Esophagus muscularis mucosa (tissue), 4 donors: ENCODE results near the gene ZNF91. TPM values are rescaled to one million over a fixed set of nuclear protein-coding genes. Genes with fewer than 3 reads are reported as not detected.

Experiments used
- DNase-seq: peaks from one replicate; pipeline ENCODE4 v3.0.0-alpha.2; 2017; ENCODE audit errors: extremely low spot score
- H3K27ac ChIP-seq, 4 donors: fragments of 200-600 bp; sonication (generic); replicated peaks in 1 of 4; 1 replicate in 3 of 4; 2 replicates in 1 of 4; pipeline ENCODE4 v1.5.1; 2016 to 2019; ENCODE audit warnings: mild to moderate bottlenecking in 1 of 4
- H3K27me3 ChIP-seq, 4 donors: fragments of 200-600 bp; sonication (generic); one replicate each; pipeline versions ENCODE4 v1.5.1 to v1.6.0; 2016 to 2019
- H3K36me3 ChIP-seq, 4 donors: fragments of 200-600 bp; sonication (generic); one replicate each; pipeline ENCODE4 v1.5.1; 2016 to 2019
- H3K4me1 ChIP-seq, 4 donors: fragments of 200-600 bp; sonication (generic); one replicate each; pipeline ENCODE4 v1.5.1; 2016 to 2019
- H3K4me3 ChIP-seq, 4 donors: fragments of 200-600 bp; sonication (generic); 1 replicate in 2 of 4; 2 replicates in 2 of 4; pipeline ENCODE4 v1.5.1; 2016 to 2019; ENCODE audit warnings: mild to moderate bottlenecking in 4 of 4, moderate library complexity in 1 of 4
- H3K9me3 ChIP-seq, 4 donors: fragments of 200-600 bp; sonication (generic); 1 replicate in 3 of 4; 2 replicates in 1 of 4; pipeline ENCODE4 v1.5.1; 2016 to 2019
- EP300 ChIP-seq: sonication (generic); formaldehyde crosslinking; IDR thresholded peaks from one replicate; pipeline ENCODE4 v1.6.1; 2017; ENCODE audit warnings: antibody characterized with exemption
- POLR2A ChIP-seq: fragments of 450-650 bp; IDR thresholded peaks from one replicate; pipeline ENCODE4 v1.6.1; 2017; ENCODE audit warnings: antibody characterized with exemption, moderate library complexity, mild to moderate bottlenecking, low read depth
- POLR2AphosphoS5 ChIP-seq, 2 donors: sonication (generic); formaldehyde crosslinking; IDR thresholded peaks; one replicate each; pipeline ENCODE4 v1.6.1; 2017; ENCODE audit warnings: antibody characterized with exemption in 2 of 2
- WGBS: methylation state at CpG from one replicate; pipeline ENCODE4 v1.1.5; 2018; 5-methylcytosine and 5-hydroxymethylcytosine counted together
- intact Hi-C: fragments of 100-400 bp; cut with DNase I; formaldehyde crosslinking; loops from one replicate; pipeline ENCODE4 v1.15.1; 2023
- total RNA-seq, 4 donors: library from RNA; depleted of rRNA; stranded (reverse); fragments of >200 nt; gene quantifications; one replicate each; pipeline versions ENCODE4 v1.1.0 to v1.2.1, GENCODE V29; 2016
- TF ChIP-seq, protein P1 (sequence below), 3 experiments: fragments of 200-600 bp in 2 of 3; fragments of 450-650 bp in 1 of 3; sonication (generic) in 2 of 3; IDR thresholded peaks; one replicate each; pipeline ENCODE4 v1.5.1; 2017 to 2019; ENCODE audit warnings: antibody characterized with exemption in 3 of 3, mild to moderate bottlenecking in 2 of 3, moderate library complexity in 1 of 3

The ZNF91 gene
- total RNA-seq, result 10 to 100 TPM; 25.5 to 34.1 (median 30.4) TPM

DNA sequence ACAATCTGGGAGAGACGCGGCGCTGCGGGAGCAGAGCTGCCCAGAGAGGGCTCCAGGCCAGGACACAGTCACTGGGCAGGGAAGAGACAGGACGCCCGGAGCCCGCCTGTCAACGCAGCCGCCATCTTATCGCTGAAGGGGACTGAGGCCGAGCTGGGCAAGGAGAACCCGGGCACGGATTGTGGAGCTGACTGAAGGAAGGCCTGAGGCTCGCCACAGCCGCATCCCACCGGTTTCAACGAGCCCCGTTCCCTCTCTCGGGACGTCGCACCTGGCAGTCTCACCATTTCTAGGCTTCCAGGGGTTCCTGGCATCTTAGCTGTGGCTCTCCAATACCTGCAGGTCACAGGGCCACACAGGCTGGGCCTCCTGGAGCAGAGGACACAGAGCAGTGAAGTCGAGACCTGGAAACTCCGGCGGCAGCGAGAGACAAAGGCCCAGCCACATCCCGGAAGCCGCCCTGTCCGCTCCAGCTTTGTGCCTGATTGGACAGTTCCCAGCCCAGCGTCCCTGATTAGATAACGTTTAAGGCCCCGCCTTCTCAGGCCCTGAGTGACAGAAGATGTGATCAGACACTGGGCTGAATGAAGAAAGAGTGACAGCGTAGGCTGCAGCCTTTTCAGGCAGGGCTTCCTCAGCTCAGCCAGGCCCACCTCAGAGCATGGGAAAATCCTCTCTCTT, at the start of gene ZNF91:
Gene ZNF91, minus strand, starts transcription at position 431 of the 681 bp plus-strand sequence. Its CDS starts 117 bp downstream, at position 314.
- H3K36me3 ChIP-seq, result no peaks in the 10 kb centered on the region
- peak within 1 kb of the TSS; percentile 92 to 96 (median 93) for H3K27ac ChIP-seq
- WGBS, result 2% methylated on average over 23 of the region's 32 CpGs
- intact Hi-C loops, result loop anchor here (10.0 kb wide), 1 partner anchor 120 kb away; no protein-coding TSS in a partner anchor
- peaks cover 33 to 49% (median 48%) of the 10 kb centered on the region in 4 donors for H3K4me1 ChIP-seq
- H3K27me3 ChIP-seq, result no peaks in the 10 kb centered on the region
- TF ChIP-seq POLR2A, result peak; percentile 71
- TF ChIP-seq EP300, result no peak
- TF ChIP-seq POLR2AphosphoS5 (IDR thresholded peaks at IDR 0.05), result peak; percentile 91 to 93
- no peaks in the 10 kb centered on the region for H3K9me3 ChIP-seq
- peak; percentile 99 for DNase-seq
- peak within 1 kb of the TSS; percentile 73 to 85 (median 80) for H3K4me3 ChIP-seq

DNA sequence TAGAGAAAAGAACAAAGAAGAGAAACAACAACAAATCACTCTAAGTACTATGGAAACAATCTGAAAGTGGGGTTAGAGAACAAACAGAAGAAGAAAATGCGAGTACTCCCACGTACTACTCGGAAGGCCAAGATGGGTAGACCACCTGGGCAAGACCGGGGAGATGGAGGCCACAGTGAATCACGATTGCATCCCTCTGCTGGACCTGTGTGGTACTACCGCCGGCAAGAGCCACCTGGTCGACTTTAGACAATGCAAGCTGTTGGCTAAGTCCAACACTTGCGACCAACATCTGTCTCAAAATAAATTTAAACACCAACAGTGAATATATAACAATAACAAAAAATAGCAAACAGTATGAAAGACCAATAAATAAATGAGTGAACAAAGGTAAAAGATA, 45.5 kb upstream of the ZNF91 start:
- peak; percentile 34 for DNase-seq
- intact Hi-C loops, result no loop called here
- H3K36me3 ChIP-seq, result no peaks in the 10 kb centered on the region
- 68% methylated on average over 9 of the region's 9 CpGs for WGBS
- H3K4me3 ChIP-seq, result no peak overlapping the region
- TF ChIP-seq, protein P1, sequence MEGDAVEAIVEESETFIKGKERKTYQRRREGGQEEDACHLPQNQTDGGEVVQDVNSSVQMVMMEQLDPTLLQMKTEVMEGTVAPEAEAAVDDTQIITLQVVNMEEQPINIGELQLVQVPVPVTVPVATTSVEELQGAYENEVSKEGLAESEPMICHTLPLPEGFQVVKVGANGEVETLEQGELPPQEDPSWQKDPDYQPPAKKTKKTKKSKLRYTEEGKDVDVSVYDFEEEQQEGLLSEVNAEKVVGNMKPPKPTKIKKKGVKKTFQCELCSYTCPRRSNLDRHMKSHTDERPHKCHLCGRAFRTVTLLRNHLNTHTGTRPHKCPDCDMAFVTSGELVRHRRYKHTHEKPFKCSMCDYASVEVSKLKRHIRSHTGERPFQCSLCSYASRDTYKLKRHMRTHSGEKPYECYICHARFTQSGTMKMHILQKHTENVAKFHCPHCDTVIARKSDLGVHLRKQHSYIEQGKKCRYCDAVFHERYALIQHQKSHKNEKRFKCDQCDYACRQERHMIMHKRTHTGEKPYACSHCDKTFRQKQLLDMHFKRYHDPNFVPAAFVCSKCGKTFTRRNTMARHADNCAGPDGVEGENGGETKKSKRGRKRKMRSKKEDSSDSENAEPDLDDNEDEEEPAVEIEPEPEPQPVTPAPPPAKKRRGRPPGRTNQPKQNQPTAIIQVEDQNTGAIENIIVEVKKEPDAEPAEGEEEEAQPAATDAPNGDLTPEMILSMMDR (IDR thresholded peaks at IDR 0.05), result peak in 1 of 3 experiments; percentile 43
- TF ChIP-seq POLR2AphosphoS5 (IDR thresholded peaks at IDR 0.05), result no peak
- H3K9me3 ChIP-seq, result peaks cover 0 to 9% (median 6%) of the 10 kb centered on the region in 4 donors
- H3K27me3 ChIP-seq, result no peaks in the 10 kb centered on the region
- no peak overlapping the region for H3K27ac ChIP-seq
- H3K4me1 ChIP-seq, result no peaks in the 10 kb centered on the region

DNA sequence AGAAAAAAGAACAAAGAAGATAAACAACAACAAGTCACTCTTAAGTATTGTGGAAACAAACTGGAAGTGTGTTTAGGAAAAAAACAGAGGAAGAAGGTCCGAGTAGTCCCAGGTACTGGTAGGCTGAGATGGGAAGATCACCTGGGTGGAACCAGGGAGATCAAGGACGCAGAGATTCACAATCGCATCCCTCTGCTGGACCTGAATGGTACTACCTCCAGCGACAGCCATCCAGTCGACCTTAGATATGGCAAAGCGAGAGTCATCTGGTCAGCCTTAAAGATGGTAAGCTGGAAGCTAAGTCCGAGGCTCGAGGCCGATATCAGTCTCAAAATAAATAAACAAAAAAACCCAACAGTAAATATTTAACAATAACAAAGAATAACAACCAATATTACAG, 44.9 kb upstream of the ZNF91 start:
- peaks cover 0 to 14% (median 8%) of the 10 kb centered on the region in 4 donors for H3K9me3 ChIP-seq
- H3K4me3 ChIP-seq, result no peak overlapping the region
- no peak for TF ChIP-seq POLR2A
- TF ChIP-seq EP300, result no peak
- DNase-seq, result peak; percentile 78
- intact Hi-C loops, result no loop called here
- no peaks in the 10 kb centered on the region for H3K36me3 ChIP-seq
- H3K4me1 ChIP-seq, result no peaks in the 10 kb centered on the region
- H3K27me3 ChIP-seq, result no peaks in the 10 kb centered on the region
- no peak overlapping the region for H3K27ac ChIP-seq
- WGBS, result 83% methylated on average over 9 of the region's 9 CpGs

DNA sequence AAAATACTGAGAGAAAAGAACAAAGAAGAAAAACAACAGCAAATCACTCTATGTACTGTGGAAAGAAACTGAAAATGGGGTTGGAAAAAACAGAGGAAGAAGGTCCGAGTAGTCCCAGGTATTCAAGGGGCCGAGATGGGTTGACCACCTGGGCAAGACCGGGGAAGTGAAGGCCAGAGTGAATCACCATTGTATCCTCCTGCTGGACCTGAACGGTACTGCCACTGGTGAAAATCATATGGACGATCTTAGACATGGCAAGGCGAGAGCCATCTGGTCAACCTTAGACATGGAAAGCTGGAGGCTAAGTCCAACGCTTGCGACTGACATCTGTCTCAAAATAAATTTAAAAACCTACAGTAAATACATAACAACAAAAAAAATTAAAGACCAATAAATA, 44.4 kb upstream of the ZNF91 start:
- 91% methylated on average over 8 of the region's 8 CpGs for WGBS
- Histone ChIP-seq H3K27ac (no peak overlapping the region), H3K9me3 (peaks cover 0 to 14% (median 8%) of the 10 kb centered on the region in 4 donors), H3K27me3 (no peaks in the 10 kb centered on the region), H3K4me1 (no peaks in the 10 kb centered on the region), H3K4me3 (no peak overlapping the region), H3K36me3 (no peaks in the 10 kb centered on the region)
- intact Hi-C loops, result no loop called here
- DNase-seq, result peak; percentile 77
- no peak for TF ChIP-seq POLR2A
- TF ChIP-seq, protein P1 (IDR thresholded peaks at IDR 0.05), result peak in 1 of 3 experiments; percentile 22

DNA sequence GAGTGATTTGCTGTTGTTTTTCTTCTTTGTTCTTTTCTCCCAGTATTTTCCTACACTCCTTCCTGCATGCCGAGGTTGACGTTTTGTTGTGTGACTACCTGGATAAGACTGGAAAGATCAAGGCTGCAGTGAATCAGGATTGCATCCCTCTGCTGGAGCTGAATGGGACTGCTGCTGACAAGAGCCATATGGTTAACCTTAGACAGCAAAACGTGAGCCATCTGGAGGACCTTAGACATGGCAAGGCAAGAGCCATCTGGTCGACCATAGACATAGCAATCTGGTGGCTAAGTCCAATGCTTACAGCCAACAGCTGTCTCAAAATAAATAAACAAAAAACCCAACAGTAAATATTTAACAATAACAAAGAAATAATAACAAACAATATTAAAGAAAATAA, 42.6 kb upstream of the ZNF91 start:
- no peak overlapping the region for H3K4me3 ChIP-seq
- H3K4me1 ChIP-seq, result no peaks in the 10 kb centered on the region
- TF ChIP-seq, protein P1 (IDR thresholded peaks at IDR 0.05), result no peak
- no peak for TF ChIP-seq POLR2AphosphoS5 (IDR thresholded peaks at IDR 0.05)
- TF ChIP-seq POLR2A, result no peak
- TF ChIP-seq EP300, result no peak
- no peak overlapping the region for H3K27ac ChIP-seq
- peak; percentile 24 for DNase-seq
- WGBS, result 63% methylated on average over 4 of the region's 4 CpGs
- peaks cover 0 to 14% (median 8%) of the 10 kb centered on the region in 4 donors for H3K9me3 ChIP-seq
- no peaks in the 10 kb centered on the region for H3K27me3 ChIP-seq
- intact Hi-C loops, result no loop called here
- no peaks in the 10 kb centered on the region for H3K36me3 ChIP-seq

DNA sequence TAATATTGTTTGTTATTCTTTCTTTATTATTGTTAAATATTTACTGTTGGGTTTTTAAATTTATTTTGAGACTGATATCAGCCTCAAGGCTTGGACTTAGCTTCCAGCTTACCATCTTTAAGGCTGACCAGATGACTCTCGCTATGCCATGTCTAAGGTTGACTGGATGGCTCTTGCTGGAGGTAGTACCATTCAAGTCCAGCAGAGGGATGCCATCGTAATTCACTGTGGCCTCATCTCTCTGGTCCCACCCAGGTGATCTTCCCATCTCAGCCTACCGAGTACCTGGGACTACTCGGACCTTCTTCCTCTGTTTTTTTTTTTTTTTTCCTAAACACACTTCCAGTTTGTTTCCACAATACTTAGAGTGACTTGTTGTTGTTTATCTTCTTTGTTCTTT, 41.7 kb upstream of the ZNF91 start:
- Histone ChIP-seq H3K27me3 (no peaks in the 10 kb centered on the region), H3K27ac (no peak overlapping the region), H3K4me1 (no peaks in the 10 kb centered on the region), H3K36me3 (no peaks in the 10 kb centered on the region), H3K9me3 (peaks cover 0 to 14% (median 8%) of the 10 kb centered on the region in 4 donors), H3K4me3 (no peak overlapping the region)
- TF ChIP-seq POLR2A (no peak), POLR2AphosphoS5 (IDR thresholded peaks at IDR 0.05) (no peak), EP300 (no peak)
- TF ChIP-seq, protein P1 (IDR thresholded peaks at IDR 0.05), result peak in 1 of 3 experiments; percentile 24
- peak; percentile 53 for DNase-seq
- intact Hi-C loops, result no loop called here
- WGBS, result 88% methylated on average over 4 of the region's 4 CpGs
